Left renal cortex interstitium (tissue), 4 donors: ENCODE results near the gene TBC1D3I. TPM values are rescaled to one million over a fixed set of nuclear protein-coding genes. Genes with fewer than 3 reads are reported as not detected.
"Not testable (repeated sequence)": the region's sequence is repeated elsewhere in the genome, so short reads cannot be mapped to it uniquely, and the experiment has no call there.

Experiments
- DNase-seq, 4 donors: peaks; one replicate each; pipeline ENCODE4 v3.0.0-alpha.2; 2013; ENCODE audit warnings: low read depth in 4 of 4, low spot score in 2 of 4, missing footprints in 1 of 4
- polyA plus RNA-seq, 4 donors: library from polyadenylated mRNA; unstranded; fragments of 120-200 nt; gene quantifications; one replicate each; pipeline ENCODE4 v1.2.1, GENCODE V29; 2013; ENCODE audit not compliant: insufficient read length in 4 of 4

The TBC1D3I gene
- polyA plus RNA-seq, result 1 to 10 TPM in 1 of 4 donors, under 1 TPM in 2, not detected in 1; 0.24 to 1.5 (median 0.24) TPM

DNA sequence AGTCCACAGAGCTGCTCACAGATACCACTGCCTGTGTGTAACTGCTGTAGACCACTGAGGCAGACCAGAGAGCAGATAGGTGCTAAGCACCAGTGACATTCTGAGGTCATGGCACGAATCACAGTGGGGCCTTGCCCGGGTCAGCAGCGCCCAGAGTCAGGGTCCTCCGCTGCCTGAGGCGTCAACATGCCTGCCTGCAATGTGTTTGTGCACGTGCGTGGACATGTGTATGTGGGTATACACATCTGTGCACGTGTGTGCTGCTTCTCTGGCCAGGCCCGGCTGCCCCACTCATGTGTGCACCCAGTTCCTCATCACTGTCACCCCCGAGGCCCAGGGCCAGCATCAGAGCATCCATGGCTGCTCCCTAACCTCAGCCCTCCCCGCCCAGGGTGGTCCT, at the start of gene TBC1D3I:
TBC1D3I (minus strand) TSS at position 101 of the 400 bp plus-strand sequence. CDS start 1,585 bp downstream, outside the sequence.
- DNase-seq, result not testable (repeated sequence)

DNA sequence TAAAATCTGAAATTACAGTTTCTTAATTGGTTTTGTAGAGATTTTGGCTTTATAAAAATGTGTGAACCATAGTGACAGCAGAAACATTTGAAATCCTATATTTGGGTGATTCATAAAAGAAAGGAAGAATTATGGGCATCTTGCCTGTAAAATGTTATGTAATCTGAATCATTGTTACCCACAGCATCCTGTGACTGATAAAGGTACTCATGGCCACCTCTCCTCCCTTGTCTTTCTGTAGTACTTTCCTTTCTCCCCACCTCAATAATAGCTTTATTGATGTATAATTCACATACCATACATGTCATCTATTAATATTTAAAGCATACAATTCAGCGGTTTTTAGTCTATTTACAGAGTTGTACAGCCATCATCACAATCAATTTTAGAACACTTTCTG, 30.8 kb upstream of the TBC1D3I start:
- DNase-seq, result not testable (repeated sequence)

DNA sequence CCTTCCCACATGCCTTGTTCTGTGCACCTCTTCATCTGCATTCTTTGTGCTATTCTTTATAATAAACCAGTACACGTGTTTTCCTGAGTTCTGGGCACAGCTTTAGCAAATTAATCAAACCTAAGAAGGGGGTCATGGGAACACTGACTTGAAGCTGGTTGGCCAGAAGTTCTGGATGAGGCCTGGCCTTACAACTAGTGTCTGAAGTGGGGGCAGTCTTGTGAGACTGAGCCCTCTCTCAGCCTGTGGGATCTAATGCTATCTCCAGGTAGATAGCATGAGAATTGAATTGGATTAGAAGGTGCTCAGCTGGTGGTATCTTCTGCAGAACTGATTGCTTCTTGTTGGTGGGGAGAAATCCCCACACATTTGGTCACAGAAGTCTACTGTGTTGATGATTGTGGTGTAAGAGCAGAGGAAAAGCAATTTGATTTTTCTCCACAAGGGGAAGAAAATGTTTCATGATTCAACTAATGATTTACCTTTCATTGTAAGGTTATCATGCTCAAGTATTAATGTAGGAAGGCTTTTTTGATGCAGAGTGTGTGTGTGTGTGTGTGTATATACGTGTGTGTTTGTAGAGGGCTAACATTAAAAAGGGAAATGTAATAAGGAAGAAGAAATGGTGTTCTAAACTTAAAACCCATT, 25.7 kb upstream of the TBC1D3I start:
- not testable (repeated sequence) for DNase-seq

DNA sequence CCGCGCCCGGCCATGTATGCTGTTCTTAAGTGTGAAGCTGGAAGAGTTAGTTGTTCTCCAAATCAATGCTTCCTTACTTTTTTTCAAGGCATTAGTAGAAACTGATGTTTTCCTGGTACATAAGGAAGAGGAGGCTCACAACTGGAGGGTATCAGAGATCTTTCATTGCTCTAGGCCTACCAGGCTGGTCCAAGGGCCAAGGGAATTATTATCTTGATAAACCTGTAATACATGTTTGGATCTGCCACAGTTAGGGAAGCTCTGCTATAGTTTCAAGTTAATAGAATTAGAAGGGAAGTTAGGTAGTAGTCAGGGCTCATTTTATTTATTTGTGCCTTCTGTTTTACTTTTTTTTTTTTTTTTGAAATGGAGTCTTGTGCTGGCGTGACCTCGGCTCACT, 19.8 kb upstream of the TBC1D3I start:
- not testable (repeated sequence) for DNase-seq

DNA sequence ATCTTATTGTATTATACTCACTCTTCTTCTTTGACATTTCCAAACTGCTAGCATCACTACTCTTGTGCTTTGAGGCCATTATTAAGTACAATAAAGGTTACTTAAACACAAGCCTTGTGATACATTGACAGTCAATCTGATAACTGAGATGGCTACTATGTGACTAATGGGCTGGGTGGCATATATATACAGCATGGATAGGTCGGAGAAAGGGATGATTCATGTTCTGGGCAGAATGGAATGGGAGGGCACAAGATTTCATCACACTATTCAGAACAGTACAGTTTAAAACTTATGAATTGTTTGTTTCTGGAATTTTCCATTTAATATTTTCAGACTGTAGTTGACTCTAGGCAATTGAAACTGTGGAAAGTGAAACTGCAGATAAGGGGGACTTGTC, 18.9 kb upstream of the TBC1D3I start:
- not testable (repeated sequence) for DNase-seq

DNA sequence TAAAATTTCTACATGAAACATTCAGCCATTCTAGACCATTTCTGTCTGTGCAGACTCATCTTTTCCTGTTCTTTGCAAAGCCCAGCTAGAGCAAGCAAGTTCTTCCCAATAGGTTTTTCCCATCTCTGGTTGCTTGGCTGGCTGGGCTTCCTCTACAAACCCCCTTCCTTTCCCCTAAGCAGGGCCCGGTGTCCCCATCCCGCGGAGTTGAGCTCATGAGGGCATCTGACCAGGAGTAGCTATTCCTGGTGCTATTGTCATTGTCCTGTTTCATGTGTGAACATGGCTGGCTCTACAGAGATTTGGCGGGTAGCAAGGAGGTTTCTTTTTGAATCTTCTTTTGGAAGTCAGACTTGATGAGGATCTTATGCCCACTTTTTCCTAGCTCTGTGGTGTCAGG, 22.3 kb downstream of the TBC1D3I start:
- not testable (repeated sequence) for DNase-seq

DNA sequence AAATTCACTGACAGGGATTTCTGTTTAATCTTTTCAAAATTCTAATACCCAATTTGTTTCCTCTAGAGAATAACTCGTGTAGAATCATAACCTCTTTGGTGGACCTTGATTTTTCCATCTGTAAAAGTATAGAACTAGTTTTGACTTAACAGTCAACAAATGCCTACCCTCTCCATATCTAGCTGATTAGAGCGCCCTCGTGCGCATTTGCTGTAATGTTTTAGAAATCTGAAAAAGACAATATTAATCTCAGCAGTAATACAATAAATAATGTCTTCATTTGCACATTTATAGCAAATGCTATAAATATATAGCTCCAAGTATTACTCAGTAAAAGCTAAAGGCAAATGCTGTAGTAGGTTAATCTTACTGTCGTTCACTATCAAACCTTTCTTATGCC, 34.7 kb downstream of the TBC1D3I start:
- not testable (repeated sequence) for DNase-seq

DNA sequence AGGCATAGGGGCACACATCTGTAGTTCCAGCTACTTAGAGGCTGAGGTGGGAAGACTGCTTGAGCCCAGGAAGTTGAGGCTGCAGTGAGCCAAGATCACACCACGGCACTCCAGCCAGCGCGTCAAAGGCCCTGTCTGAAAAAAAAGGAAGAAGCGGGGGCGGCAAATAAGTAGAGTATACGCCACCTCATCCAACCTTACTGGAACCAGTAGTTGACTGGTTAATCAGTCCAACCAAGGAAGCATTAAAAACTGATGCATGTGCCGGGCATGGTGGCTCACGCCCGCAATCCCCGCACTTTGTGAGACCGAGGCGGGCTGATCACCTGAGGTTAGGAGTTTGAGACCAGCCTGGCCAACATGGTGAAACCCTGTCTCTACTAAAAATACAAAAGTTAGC, 41.4 kb downstream of the TBC1D3I start:
- not testable (repeated sequence) for DNase-seq

DNA sequence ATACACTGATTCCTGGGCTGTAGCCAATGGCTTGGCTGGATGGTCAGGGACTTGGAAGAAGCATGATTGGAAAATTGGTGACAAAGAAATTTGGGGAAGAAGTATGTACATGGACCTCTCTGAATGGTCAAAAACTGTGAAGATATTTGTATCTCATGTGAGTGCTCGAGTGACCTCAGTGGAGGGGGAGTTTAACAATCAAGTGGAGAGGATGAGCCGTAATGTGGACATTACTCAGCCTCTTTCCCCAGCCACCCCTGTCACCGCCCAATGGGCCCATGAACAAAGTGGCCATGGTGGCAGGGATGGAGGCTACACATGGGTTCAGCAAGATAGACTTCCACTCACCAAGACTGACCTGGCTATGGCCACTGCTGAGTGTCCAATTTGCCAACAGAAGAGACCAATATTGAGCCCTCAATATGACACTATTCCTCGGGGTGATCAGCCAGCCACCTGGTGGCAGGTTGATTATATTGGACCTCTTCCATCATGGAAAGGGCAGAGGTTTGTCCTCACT, 42.7 kb downstream of the TBC1D3I start:
- DNase-seq, result not testable (repeated sequence)

DNA sequence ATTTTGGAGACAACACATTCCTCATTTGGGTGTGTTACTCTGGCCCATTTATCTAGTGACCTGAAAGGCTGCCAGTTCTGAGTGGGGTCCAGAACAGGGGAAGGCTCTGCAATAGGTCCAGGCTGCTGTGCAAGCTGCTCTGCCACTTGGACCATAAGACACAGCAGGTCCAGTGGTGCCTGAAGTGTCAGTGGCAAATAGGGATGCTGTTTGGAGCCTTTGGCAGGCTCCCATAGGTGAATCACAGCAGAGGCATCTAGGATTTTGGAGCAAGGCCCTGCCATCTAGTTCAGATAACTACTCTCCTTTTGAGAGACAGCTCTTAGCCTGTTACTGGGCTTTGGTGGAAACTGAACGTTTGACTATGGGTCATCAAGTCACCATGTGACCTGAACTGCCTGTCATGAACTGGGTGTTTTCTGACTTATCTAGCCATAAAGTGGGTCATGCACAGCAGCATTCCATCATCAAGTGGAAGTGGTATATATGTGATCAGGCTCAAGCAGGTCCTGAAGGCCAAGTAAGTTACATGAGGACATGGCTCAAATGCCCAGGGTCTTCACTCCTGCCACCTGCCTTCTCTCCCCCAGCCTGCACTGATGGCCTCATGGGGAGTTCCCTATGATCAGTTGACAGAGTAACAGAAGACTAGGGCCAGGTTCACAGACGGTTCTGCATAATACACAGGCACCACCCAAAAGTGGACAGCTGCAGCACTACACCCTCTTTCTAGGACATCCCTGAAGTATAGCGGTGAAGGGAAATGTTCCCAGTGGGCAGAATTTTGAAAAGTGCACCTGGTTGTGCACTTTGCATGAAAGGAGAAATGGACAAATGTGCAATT, 43.4 kb downstream of the TBC1D3I start:
- DNase-seq, result not testable (repeated sequence)

DNA sequence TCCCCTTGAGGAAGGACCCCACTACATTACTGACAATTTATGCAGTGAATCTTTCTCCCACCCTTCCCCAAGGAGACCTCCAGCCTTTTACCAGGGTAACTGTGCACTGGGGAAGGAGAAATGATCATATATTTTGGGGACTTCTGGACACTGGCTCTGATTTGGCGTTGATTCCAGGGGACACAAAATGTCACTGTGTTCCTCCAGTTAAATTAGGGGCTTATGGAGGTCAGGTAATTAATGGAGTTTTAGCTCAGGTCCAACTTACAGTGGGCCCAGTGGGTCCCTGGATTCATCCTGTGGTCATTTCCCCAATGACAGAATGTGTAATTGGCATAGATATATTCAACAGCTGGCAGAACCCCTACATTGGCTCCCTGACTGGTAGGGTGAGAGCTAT, 44.8 kb downstream of the TBC1D3I start:
- not testable (repeated sequence) for DNase-seq

DNA sequence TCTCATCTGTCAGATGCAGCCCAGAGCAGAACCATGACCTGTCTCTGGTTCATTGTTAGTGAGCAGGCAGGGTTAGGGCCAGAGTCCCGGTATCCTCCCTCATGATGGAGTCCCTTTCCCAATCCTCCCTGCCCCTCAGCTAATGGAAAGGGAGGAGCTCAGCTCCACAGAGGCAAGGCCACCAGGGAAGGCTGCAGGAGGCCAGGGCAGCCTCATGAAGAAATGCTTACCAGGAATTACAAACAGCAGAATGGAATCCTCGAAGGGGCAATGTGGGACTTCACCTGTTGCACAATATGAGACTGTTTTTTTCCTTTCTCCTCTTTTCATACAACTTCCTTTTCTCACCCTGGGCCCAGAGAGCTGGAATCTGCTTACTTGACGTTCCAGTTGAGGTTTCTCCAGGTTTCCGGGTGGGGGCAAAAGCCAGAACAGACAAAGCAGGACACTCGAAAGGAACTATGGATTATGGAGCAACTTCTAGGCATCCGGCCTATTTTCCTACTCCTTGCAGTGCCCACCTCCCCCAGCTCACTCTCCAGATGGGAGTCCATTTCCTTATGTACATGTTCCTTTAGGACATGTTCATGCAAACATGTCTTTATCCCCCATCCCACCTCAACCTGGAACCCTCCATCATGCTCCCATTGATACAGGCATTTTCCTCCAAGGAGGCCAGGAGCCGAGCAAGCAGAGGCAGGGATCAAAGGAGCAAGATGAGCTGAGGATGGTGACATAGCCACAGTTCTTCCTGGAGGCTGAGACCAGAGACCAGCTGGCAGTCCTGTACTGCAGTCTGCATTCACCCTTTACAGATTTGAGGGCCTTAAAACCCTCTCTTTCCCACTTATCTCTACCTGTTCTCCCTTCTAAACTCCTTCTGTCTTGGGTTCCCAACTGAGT, 48.7 kb downstream of the TBC1D3I start:
- DNase-seq, result not testable (repeated sequence)

DNA sequence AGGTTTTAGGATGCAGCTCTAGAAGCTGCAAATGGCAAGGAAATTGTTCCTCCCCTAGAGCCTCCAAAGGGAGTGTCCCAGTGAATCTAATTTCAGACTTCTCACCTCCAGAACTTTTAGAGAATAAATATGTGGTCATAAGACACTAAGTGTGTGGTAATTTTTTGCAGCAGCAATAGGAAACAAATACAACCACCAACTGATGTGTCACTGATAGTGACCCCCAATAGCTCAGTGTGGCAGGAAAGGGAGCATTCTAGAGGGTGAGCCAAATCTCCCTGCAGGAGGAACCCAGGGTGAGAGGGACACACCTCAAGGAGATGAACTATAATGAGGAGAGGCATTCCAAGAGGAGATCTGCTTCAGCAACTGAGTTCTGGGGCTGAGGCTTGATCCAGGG, 49.5 kb downstream of the TBC1D3I start:
- DNase-seq, result no peak

DNA sequence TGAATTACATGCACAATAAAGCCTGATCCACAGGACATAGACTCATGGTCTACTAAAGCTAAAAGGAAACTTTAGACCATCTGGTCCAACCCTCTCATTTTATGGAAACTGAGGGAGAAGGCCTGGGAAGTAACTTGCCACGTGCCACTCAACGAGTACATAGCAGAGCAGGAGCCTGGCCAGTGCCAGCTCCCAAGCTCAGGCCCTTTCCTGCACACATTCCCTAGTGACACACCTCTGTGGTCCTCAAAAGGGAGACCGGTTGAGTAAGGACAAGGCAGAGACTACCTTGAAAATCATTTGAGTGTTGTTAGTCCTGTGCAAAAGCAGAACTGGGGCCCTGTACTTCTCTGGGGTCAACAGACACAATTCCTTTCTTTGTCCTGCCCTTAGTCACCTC, 50.7 kb downstream of the TBC1D3I start:
- no peak for DNase-seq

DNA sequence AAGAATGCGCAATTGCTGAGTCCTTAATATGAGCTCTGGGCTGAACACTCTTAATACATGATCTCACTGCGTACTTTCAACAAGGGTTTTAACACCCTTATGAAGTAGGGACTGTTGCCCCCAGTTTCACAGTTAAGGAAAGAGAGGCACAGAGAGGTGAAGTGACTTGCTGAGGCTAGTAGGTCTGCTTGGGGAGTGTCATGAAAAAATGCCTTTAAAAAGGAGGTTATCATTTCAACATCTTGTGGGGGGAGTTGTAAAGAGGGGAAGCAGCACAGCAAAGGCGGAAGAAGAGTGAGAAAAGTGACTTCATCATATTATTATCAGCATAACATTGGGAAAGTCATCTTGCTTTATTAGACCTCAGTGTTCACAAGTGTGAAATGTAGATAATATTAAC, 51.4 kb downstream of the TBC1D3I start:
- no peak for DNase-seq

DNA sequence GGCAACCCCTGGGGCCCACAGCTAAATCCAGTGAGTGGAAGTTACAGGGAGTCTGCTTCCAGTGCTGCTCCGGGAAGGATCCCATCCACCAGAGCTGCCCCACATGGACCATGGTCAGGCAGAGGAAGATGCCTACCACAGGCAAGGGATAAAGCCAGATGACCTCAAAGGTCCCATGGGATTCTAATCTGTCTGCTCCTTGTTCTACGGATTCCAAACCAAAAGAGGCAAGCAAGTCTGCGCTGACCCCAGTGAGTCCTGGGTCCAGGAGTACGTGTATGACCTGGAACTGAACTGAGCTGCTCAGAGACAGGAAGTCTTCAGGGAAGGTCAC, 52.1 kb downstream of the TBC1D3I start:
- DNase-seq, result no peak

DNA sequence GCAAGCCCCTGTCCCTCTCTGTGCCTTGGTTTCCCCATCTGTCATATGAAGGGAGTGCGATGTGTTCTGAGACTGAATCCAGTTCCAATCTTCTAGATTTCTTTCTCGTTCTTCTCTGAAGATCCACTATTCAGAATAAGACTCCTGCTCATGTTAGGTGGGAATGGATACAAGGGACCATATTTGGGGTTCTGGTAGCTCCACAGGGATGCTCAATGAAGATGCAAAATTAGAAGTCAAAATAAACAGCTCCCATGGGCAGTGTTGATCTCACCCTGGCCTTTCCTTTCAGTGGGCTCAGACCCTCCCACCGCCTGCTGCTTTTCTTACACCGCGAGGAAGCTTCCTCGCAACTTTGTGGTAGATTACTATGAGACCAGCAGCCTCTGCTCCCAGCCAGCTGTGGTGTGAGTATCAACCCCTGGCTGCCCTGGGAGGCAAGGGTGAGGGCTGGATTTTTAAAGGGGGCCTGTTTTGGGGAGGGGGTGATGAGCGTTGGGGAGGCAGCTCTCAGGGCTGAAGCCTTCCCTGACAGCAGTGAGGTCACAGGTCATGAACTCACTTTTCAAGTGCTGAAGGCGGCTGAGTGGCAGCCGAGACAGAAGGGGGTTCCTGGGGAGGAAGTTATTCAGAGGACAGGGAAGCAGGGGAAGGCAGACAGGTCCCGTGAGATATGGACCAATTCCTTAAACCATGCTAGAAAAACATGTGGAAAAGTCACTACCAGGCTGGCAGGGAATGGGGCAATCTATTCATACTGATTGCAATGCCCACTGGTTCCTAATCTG, 52.7 kb downstream of the TBC1D3I start:
- DNase-seq, result not testable (repeated sequence)

DNA sequence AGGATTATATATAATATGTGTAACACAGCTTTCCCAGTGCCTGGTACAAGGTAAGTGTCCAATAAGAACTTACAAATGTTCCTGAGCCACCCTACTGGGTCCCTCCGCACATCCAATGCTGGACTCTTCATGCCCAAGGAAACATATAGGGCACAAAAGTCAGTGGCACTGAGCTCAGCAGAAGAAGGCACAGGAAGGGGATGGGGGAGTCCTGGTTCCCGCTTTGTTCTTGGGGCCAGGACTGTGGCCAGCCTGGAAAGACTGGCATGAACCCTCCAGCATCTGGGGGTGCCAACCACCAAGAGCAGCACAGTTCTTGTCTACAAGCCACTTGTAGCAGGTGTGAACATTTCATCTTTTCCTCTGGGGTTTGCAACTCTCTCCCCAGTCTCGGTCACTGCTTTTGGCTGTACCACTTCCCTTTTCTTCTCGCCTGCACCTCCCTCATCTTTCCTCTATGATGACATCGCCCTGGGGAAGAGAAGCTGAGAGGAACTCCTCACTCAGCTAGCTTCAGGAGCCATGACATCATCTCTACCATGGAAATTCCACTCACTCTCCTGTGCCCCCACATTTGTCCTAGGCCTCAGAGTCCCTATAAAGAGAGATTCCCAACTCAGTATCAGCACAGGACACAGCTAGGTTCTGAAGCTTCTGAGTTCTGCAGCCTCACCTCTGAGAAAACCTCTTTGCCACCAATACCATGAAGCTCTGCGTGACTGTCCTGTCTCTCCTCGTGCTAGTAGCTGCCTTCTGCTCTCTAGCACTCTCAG, 53.7 kb downstream of the TBC1D3I start, which contains the start of gene CCL4L2:
CCL4L2 (plus strand) TSS at position 625 of the 773 bp plus-strand sequence.
- not testable (repeated sequence) for DNase-seq

DNA sequence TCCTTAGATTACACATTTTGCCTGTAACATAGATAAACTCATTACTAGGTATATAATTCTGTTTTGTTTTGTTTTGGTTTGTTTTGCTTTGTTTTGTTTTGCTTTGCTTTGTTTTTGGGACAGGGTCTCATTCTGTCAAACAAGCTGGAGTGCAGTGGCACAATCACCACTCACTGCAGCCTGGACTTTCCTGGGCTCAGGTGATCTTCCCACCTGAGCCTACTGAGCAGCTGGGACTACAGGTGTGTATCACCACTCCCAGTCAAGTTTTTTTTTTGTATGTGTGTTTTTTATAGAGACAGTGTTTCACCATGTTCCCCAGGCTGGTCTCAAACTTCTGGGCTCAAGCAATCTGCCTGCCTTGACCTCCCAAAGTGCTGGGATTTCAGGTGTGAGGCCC, 54.8 kb downstream of the TBC1D3I start:
- no peak for DNase-seq
